Myocyte (in vitro differentiated cells): ENCODE results near the gene APOBEC3G. TPM values are rescaled to one million over a fixed set of nuclear protein-coding genes. Genes with fewer than 3 reads are reported as not detected.

Experiments used
- DNase-seq: peaks from one replicate; pipeline ENCODE4 v3.0.0-alpha.2; 2012; ENCODE audit warnings: low read depth
- total RNA-seq: library from RNA; depleted of rRNA; stranded (reverse); fragments of >200 nt; gene quantifications from 2 replicates; pipeline ENCODE4 v1.2.3, GENCODE V29; 2014

Gene APOBEC3G
- total RNA-seq, 1 donor from 2014 or later = 3.9 TPM

GRCh38 chr22:39120983-39121382, 43.9 kb downstream of the APOBEC3G start:
- DNase-seq = no peak

- no peak for DNase-seq
Observed at GRCh38 chr22:39122772-39123470, 45.8 kb downstream of the APOBEC3G start.

- DNase-seq = no peak
Observed at GRCh38 chr22:39123751-39124581, 46.9 kb downstream of the APOBEC3G start.

- DNase-seq = no peak
Observed at GRCh38 chr22:39125622-39126021, 48.5 kb downstream of the APOBEC3G start.

GRCh38 chr22:39128508-39128907, 51.4 kb downstream of the APOBEC3G start:
- no peak for DNase-seq

GRCh38 chr22:39129081-39129480, 52.0 kb downstream of the APOBEC3G start:
- no peak for DNase-seq

- no peak for DNase-seq
Observed at GRCh38 chr22:39129746-39130145, 52.7 kb downstream of the APOBEC3G start.

- DNase-seq = no peak
Observed at GRCh38 chr22:39130152-39130704, 53.2 kb downstream of the APOBEC3G start.

- no peak for DNase-seq
Observed at GRCh38 chr22:39130892-39131855, 54.1 kb downstream of the APOBEC3G start.

GRCh38 chr22:39132281-39132680, 55.2 kb downstream of the APOBEC3G start:
- DNase-seq = no peak

- no peak for DNase-seq
Observed at GRCh38 chr22:39132871-39133524, 55.9 kb downstream of the APOBEC3G start.

- DNase-seq = no peak
Observed at GRCh38 chr22:39133871-39134270, 56.8 kb downstream of the APOBEC3G start.

- no peak for DNase-seq
Observed at GRCh38 chr22:39134366-39135091, 57.5 kb downstream of the APOBEC3G start.

- no peak for DNase-seq
Observed at GRCh38 chr22:39135092-39135896, 58.2 kb downstream of the APOBEC3G start.

- DNase-seq = no peak
Observed at GRCh38 chr22:39136317-39136716, 59.2 kb downstream of the APOBEC3G start.
